RWPE1 (cell line): ENCODE measurements around the gene NBAS.

ENCODE experiments used
- CTCF ChIA-PET: fragments of 350-600 bp; sonication (Branson Sonifier 250); formaldehyde crosslinking; extraction: SDS; loops from one replicate; lab custom pipeline; 2021; lab: Yijun Ruan, JAX
- POLR2A ChIA-PET: fragments of 400-600 bp; formaldehyde crosslinking; extraction: SDS; loops from one replicate; lab custom pipeline; 2020; ENCODE audit warnings: antibody characterized with exemption; ENCODE audit not compliant: low non-redundant PET; lab: Yijun Ruan, JAX
- DNase-seq: peaks from one replicate; pipeline ENCODE4 v3.0.0; 2012; ENCODE audit warnings: low spot score
- H3K27ac ChIP-seq: fragments of 450-650 bp; 2 replicates; pipeline ENCODE4 v1.5.1; 2017
- CTCF ChIP-seq: fragments of 450-650 bp; conservative IDR thresholded peaks from 2 replicates; pipeline ENCODE4 v1.5.1; 2017; ENCODE audit warnings: low read depth, mild to moderate bottlenecking

The NBAS gene

GRCh38 chr2:15425712-15426111, 135.4 kb downstream of the NBAS start:
- H3K27ac ChIP-seq: no peak overlapping the region
- TF ChIP-seq CTCF: no peak
- DNase-seq: no peak
- ChIA-PET CTCF (interaction anchor here (0.6 kb wide), 1 partner anchor 1138 kb away, joined by 3 read pairs; no protein-coding TSS in a partner anchor), POLR2A (no interaction called here)

DNA sequence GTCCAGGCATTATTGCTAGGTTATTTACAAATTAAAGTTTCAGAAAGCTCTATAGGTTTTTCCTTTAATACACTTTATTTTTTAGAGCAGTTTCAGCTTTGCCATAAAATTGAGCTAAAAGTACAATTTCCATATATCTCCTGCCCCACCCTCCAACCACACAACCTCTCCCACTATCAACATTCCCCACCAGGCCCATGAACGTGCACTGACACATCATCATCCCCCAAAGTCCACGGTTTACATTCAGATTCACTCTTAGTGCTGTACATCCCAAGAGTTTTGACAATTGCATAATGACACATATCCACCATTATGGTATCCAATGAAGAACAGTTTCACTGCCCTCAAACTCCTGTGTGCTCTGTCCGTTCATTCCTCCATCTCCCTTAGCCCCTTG, 139.4 kb downstream of the NBAS start:
- no peak for DNase-seq
- POLR2A ChIA-PET: no interaction called here
- no peak for TF ChIP-seq CTCF
- H3K27ac ChIP-seq: no peak overlapping the region
- CTCF ChIA-PET: no interaction called here

DNA sequence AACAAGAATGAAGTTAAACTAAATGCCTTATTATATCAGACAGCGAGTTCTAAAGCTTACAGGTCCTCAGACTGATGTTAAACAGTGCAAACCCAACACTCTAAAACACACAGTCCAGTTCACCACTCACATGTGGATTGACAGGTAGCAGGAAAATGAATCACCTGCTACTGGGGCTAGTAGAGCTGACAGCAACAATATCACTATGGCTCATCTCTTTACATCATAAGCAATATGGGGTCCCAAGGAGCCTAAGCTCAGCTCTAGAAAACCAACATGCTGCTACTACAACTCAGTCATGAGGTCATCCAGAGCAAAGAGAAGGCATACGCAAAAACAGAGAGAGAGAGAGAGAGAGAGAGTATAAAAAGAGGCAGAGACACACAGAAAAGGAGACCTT, 145.4 kb downstream of the NBAS start:
- CTCF ChIA-PET: interaction anchor here (0.5 to 0.7 kb wide), 2 partner anchors 13 to 30 kb away, joined by 4 to 5 read pairs; no protein-coding TSS in a partner anchor
- POLR2A ChIA-PET: no interaction called here
- no peak overlapping the region for H3K27ac ChIP-seq
- TF ChIP-seq CTCF: no peak
- no peak for DNase-seq

DNA sequence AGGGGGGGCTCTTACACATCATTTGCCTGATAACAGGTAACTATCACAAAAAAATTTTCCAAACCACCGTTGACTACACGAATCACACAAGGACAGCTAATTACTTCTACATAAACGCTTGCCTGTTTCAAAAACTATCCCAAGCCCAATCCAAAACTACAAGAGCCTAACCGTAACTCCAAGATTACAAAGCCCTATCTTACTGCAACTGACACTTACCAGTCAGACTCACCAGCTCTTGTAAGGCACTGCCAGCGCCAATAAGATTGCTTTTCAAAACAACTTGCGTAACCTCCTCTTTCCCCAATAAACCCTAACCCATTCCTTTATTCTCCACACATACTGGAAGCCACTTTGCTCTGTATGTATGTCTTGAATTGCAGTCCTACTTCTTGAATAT, 148.4 kb downstream of the NBAS start:
- DNase-seq: no peak
- no peak overlapping the region for H3K27ac ChIP-seq
- TF ChIP-seq CTCF: no peak
- POLR2A ChIA-PET: no interaction called here
- CTCF ChIA-PET: interaction anchor here (0.6 kb wide), 1 partner anchor 290 kb away, joined by 3 read pairs; no protein-coding TSS in a partner anchor

GRCh38 chr2:15412309-15412708, 148.8 kb downstream of the NBAS start:
- POLR2A ChIA-PET: no interaction called here
- CTCF ChIA-PET: no interaction called here
- H3K27ac ChIP-seq: no peak overlapping the region
- no peak for TF ChIP-seq CTCF
- DNase-seq: no peak

DNA sequence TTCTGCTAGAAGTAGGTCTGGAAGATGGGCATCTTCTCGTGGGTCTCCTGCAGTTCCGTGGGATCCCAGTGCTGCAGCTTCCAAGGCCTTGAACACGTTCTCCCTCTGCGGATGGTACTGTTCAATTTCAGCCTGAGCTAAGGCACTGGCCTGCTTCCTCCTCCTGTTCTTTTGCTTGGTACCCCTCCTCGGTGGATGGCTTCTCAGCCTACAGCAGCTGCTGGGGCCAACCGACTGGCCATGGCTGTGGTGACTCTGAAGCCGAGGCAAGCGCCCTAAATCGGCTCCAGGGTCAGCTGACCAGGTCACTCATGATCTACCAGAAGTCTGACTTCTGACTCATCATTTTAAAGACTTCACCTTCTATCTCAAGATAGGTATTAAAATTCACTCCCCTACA, 150.2 kb downstream of the NBAS start:
- ChIA-PET CTCF (interaction anchor here (0.7 kb wide), 1 partner anchor 57 kb away, joined by 3 read pairs; no protein-coding TSS in a partner anchor), POLR2A (no interaction called here)
- TF ChIP-seq CTCF: no peak
- no peak overlapping the region for H3K27ac ChIP-seq
- no peak for DNase-seq
